Measurements from ENCODE around the gene CDO1. TPM values are rescaled to one million over a fixed set of nuclear protein-coding genes. Genes with fewer than 3 reads are reported as not detected.
"Not testable (repeated sequence)": the region's sequence is repeated elsewhere in the genome, so short reads cannot be mapped to it uniquely, and the experiment has no call there.

The CDO1 gene
- total RNA-seq, 4 donors from 2014 or later = 1.2 to 33.9 (median 8.5) TPM

DNA sequence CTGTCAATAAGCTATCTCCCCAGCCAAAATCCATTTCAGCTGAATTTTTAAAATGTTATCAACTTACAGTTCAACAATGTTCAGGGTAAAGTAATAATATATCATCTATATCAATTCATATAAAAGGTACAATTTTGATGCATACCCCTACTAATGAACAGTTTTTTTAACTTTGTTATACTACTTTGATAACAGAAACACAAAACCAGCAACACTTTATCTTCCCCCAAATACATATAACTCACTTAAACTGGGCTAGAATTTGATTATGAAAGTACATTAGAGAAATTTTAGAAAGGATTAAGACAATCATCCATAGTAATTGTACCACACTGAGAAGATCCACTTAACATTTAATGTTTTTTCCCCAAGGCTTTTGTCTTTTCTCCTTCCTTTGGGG, 5.1 kb downstream of the CDO1 start:
- no peak for TF ChIP-seq POLR2A (IDR thresholded peaks at IDR 0.05)
- TF ChIP-seq, protein P1, sequence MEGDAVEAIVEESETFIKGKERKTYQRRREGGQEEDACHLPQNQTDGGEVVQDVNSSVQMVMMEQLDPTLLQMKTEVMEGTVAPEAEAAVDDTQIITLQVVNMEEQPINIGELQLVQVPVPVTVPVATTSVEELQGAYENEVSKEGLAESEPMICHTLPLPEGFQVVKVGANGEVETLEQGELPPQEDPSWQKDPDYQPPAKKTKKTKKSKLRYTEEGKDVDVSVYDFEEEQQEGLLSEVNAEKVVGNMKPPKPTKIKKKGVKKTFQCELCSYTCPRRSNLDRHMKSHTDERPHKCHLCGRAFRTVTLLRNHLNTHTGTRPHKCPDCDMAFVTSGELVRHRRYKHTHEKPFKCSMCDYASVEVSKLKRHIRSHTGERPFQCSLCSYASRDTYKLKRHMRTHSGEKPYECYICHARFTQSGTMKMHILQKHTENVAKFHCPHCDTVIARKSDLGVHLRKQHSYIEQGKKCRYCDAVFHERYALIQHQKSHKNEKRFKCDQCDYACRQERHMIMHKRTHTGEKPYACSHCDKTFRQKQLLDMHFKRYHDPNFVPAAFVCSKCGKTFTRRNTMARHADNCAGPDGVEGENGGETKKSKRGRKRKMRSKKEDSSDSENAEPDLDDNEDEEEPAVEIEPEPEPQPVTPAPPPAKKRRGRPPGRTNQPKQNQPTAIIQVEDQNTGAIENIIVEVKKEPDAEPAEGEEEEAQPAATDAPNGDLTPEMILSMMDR (IDR thresholded peaks at IDR 0.05) = no peak
- no peaks in the 10 kb centered on the region for H3K27me3 ChIP-seq
- H3K9me3 ChIP-seq = no peaks in the 10 kb centered on the region
- intact Hi-C loops (cut with DNase I; ENCODE audit: low total_unique reads) = no loop called here
- H3K4me3 ChIP-seq = no peak overlapping the region
- H3K36me3 ChIP-seq = no peaks in the 10 kb centered on the region
- no peak for DNase-seq
- H3K4me1 ChIP-seq = no peaks in the 10 kb centered on the region
- H3K27ac ChIP-seq = no peak overlapping the region

DNA sequence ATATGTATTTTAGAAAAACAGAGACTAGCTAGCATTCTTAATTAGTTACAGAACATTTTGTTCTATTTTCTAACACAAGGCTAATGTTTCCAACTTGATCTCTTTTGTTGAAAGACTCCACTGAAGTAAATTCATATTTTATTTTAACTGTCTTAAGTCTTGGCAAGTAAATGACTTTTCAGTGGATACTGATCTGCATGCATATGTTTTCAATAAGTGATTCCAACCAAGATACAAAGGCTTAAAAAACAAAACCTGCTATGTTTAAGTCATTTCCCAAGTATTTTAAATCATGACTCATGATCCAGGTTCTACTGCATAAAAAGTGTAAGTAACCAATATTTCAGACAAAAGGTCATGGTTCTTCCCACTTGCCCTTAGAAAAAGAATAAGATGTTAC, 5.7 kb downstream of the CDO1 start:
- no peak overlapping the region for H3K27ac ChIP-seq
- no peaks in the 10 kb centered on the region for H3K4me1 ChIP-seq
- DNase-seq = no peak
- H3K36me3 ChIP-seq = no peaks in the 10 kb centered on the region
- no peaks in the 10 kb centered on the region for H3K9me3 ChIP-seq
- intact Hi-C loops (cut with DNase I; ENCODE audit: low total_unique reads) = no loop called here
- no peak for TF ChIP-seq POLR2A (IDR thresholded peaks at IDR 0.05)
- TF ChIP-seq, protein P1 (IDR thresholded peaks at IDR 0.05) = no peak
- H3K4me3 ChIP-seq = no peak overlapping the region
- no peaks in the 10 kb centered on the region for H3K27me3 ChIP-seq

GRCh38 chr5:115809946-115810345, 6.5 kb downstream of the CDO1 start:
- H3K27ac ChIP-seq = no peak overlapping the region
- no peak for DNase-seq
- TF ChIP-seq POLR2A (IDR thresholded peaks at IDR 0.05) = no peak
- TF ChIP-seq, protein P1 (IDR thresholded peaks at IDR 0.05) = no peak
- H3K9me3 ChIP-seq = no peaks in the 10 kb centered on the region
- no peaks in the 10 kb centered on the region for H3K36me3 ChIP-seq
- intact Hi-C loops (cut with DNase I; ENCODE audit: low total_unique reads) = no loop called here
- no peak overlapping the region for H3K4me3 ChIP-seq
- no peaks in the 10 kb centered on the region for H3K27me3 ChIP-seq
- no peaks in the 10 kb centered on the region for H3K4me1 ChIP-seq

- H3K27me3 ChIP-seq; H3K27ac ChIP-seq; H3K9me3 ChIP-seq; H3K4me3 ChIP-seq; H3K4me1 ChIP-seq; DNase-seq; H3K36me3 ChIP-seq; intact Hi-C loops (cut with DNase I; ENCODE audit: low total_unique reads): not testable (repeated sequence)
Observed at GRCh38 chr5:115808066-115808465, 8.4 kb downstream of the CDO1 start.

DNA sequence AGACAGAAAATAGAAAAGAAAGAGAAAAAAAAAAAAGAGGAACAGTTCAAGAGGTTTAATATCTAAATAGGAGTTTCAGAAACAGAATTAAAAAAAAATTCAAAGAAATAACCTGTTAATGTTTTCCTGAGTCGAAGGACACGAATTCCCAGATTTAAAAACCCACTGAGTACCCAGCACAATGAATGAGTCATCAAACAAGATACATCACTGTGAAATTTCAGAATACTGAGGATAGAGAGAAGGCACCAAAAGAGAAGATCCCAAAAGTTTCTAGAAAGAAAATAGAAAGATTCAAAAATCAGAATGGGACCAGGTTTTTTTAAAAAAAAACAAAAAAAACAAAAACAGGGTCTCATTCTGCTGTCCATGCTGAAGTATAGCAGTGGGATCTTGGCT, 8.8 kb downstream of the CDO1 start:
- Histone ChIP-seq H3K9me3 (no peaks in the 10 kb centered on the region), H3K27ac (no peak overlapping the region), H3K4me3 (no peak overlapping the region), H3K36me3 (no peaks in the 10 kb centered on the region), H3K27me3 (no peaks in the 10 kb centered on the region), H3K4me1 (no peaks in the 10 kb centered on the region)
- TF ChIP-seq, protein P1 (IDR thresholded peaks at IDR 0.05) = no peak
- TF ChIP-seq POLR2A (IDR thresholded peaks at IDR 0.05) = no peak
- intact Hi-C loops (cut with DNase I; ENCODE audit: low total_unique reads) = no loop called here
- DNase-seq = no peak

DNA sequence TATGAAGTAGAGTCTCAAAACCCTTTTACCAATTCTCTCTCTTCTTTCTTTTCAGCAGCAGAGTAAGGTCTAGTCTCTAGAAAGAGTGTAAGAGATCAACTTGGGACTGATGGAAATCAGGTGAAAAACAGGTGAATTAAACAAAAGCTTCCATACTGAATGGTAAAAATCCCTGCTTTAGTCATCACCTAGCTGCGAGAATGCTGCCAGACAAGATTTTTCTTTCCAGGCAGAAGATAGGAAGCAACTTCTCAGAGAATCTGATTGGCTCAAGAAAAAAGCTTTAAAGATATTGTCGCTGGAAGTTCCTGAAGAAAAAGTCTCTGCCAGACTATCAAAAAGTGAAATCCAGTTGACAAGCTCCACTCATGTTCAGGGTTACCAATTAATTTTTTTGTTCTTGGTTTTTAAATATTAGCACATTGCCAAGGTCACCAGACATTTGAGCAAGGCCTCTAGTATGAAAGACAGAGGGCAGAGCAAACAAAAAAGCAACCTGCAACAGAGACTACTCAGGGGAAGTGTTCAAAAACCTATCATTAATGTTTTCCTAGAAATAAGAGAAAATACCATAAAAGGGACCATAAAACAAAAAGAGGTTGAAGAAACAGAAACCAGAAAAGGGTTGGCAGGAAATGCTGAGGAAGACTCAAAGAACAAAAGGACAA, 9.3 kb downstream of the CDO1 start:
- TF ChIP-seq, protein P1 (IDR thresholded peaks at IDR 0.05) = no peak
- TF ChIP-seq POLR2A (IDR thresholded peaks at IDR 0.05) = no peak
- H3K4me1 ChIP-seq = no peaks in the 10 kb centered on the region
- no peak for DNase-seq
- no peak overlapping the region for H3K27ac ChIP-seq
- H3K9me3 ChIP-seq = no peaks in the 10 kb centered on the region
- intact Hi-C loops (cut with DNase I; ENCODE audit: low total_unique reads) = no loop called here
- no peak overlapping the region for H3K4me3 ChIP-seq
- H3K27me3 ChIP-seq = no peaks in the 10 kb centered on the region
- no peaks in the 10 kb centered on the region for H3K36me3 ChIP-seq
